22Rv1 (cell line): ENCODE results near the gene VRK3.

Experiments
- CTCF ChIP-seq: fragments of 450-650 bp; IDR thresholded peaks from 2 replicates; pipeline ENCODE4 v1.5.1; 2017; ENCODE audit warnings: mild to moderate bottlenecking
- ZFX ChIP-seq: fragments of 450-650 bp; IDR thresholded peaks from 2 replicates; pipeline ENCODE4 v1.6.1; 2017; ENCODE audit warnings: antibody characterized with exemption, borderline replicate concordance

DNA sequence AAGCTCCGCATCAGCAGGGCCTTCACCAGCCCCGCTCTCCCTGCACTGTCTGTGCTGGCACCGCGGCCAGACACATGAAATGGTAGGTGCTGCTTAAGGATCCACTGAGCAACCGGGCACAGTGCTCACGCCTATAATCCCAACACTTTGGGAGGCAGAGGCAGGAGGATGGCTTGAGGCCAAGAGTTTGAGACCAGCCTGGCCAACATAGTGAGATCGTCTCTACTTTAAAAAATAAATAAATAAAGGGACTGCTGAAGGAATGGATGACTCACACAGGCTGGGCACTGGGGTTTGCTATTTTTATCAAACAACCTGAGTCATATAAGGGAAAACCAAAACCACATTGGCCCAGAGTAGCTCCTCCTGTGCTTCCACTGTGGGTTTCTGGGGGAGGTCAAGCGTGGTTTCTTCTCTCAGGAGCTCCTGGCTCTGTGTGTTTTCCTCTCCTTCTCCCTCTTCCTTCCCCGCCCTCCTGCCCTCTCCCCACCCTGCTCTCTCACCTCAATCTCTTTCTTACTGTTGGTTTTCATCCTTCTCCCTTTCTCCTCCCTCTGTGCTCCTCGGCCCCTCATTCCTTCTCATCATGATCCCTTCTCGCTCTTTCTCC lies 21.3 kb downstream of the VRK3 start:
- TF ChIP-seq CTCF (no peak), ZFX (no peak)
